WTC11 (cell line): ENCODE results near the gene NEDD4L. TPM values are rescaled to one million over a fixed set of nuclear protein-coding genes. Genes with fewer than 3 reads are reported as not detected.

Experiments used
- ATAC-seq: fragments of 200-7000 bp; cut with Tn5 transposase; 2 replicates; pipeline ENCODE4 v1.10.0; 2021; ENCODE audit warnings: mild to moderate bottlenecking, moderate library complexity
- CTCF ChIA-PET: fragments of 300-600 bp; sonication (Branson Sonifier 250); formaldehyde crosslinking; loops from one replicate; lab custom pipeline; 2021; ENCODE audit warnings: antibody characterized with exemption; lab: Charles Lee
- POLR2A ChIA-PET: fragments of 350-600 bp; sonication (Branson Sonifier 250); formaldehyde crosslinking; loops from one replicate; lab custom pipeline; 2021; ENCODE audit warnings: antibody characterized with exemption; lab: Charles Lee
- DNase-seq: peaks from one replicate; pipeline ENCODE4 v3.0.0; 2021; ENCODE audit warnings: low spot score
- H3K27ac Mint-ChIP-seq: 2 replicates; pipeline ENCODE4 v1.8.0; 2021; ENCODE audit warnings: mixed read lengths
- H3K27me3 Mint-ChIP-seq: 2 replicates; pipeline ENCODE4 v1.8.0; 2021; ENCODE audit warnings: low read depth, mild to moderate bottlenecking, moderate library complexity, mixed read lengths
- H3K36me3 Mint-ChIP-seq: 2 replicates; pipeline ENCODE4 v1.8.0; 2021; ENCODE audit warnings: mixed read lengths
- H3K4me1 Mint-ChIP-seq: 2 replicates; pipeline ENCODE4 v1.8.0; 2022; ENCODE audit warnings: mixed read lengths
- H3K4me3 Mint-ChIP-seq: 2 replicates; pipeline ENCODE4 v1.8.0; 2021; ENCODE audit warnings: mild to moderate bottlenecking, moderate library complexity, mixed read lengths
- H3K9me3 Mint-ChIP-seq: 2 replicates; pipeline ENCODE4 v1.8.0; 2021; ENCODE audit warnings: mixed read lengths
- ATF1 ChIP-seq: sonication (generic); formaldehyde crosslinking; IDR thresholded peaks from 2 replicates; pipeline ENCODE4 v1.8.1; 2023; ENCODE audit warnings: mild to moderate bottlenecking, moderate library complexity, missing genetic modification reagents
- ESRRA ChIP-seq: sonication (generic); formaldehyde crosslinking; IDR thresholded peaks from 2 replicates; pipeline ENCODE4 v1.8.1; 2022; ENCODE audit warnings: mild to moderate bottlenecking, missing genetic modification reagents, borderline replicate concordance
- FOXJ3 ChIP-seq: sonication (generic); formaldehyde crosslinking; IDR thresholded peaks from 2 replicates; pipeline ENCODE4 v1.9.0; 2021; ENCODE audit warnings: missing genetic modification reagents, mild to moderate bottlenecking, borderline replicate concordance
- FOXK1 ChIP-seq: sonication (generic); formaldehyde crosslinking; IDR thresholded peaks from 2 replicates; pipeline ENCODE4 v1.8.0; 2022; ENCODE audit warnings: mild to moderate bottlenecking, moderate library complexity, missing genetic modification reagents
- IRF1 ChIP-seq: sonication (generic); formaldehyde crosslinking; IDR thresholded peaks from 2 replicates; pipeline ENCODE4 v1.8.0; 2023; ENCODE audit warnings: missing genetic modification reagents
- JAZF1 ChIP-seq: fragments of 250-450 bp; sonication (Bioruptor Pico); IDR thresholded peaks from 2 replicates; pipeline ENCODE4 v1.9.0; 2021; ENCODE audit warnings: moderate library complexity, mild to moderate bottlenecking, inconsistent platforms
- NFYB ChIP-seq: sonication (generic); formaldehyde crosslinking; conservative IDR thresholded peaks from 2 replicates; pipeline ENCODE4 v1.8.0; 2022; ENCODE audit warnings: low read depth, missing genetic modification reagents
- NR3C1 ChIP-seq: sonication (generic); formaldehyde crosslinking; conservative IDR thresholded peaks from 2 replicates; pipeline ENCODE4 v1.8.1; 2023; ENCODE audit warnings: low read depth, mild to moderate bottlenecking, missing genetic modification reagents
- OVOL2 ChIP-seq: fragments of 250-450 bp; sonication (Bioruptor Pico); IDR thresholded peaks from 2 replicates; pipeline ENCODE4 v1.9.0; 2021; ENCODE audit warnings: mild to moderate bottlenecking, borderline replicate concordance
- SOX15 ChIP-seq: fragments of 250-450 bp; sonication (Bioruptor Pico); IDR thresholded peaks from 2 replicates; pipeline ENCODE4 v1.9.0; 2021; ENCODE audit warnings: mild to moderate bottlenecking
- ZNF121 ChIP-seq: sonication (generic); formaldehyde crosslinking; IDR thresholded peaks from 2 replicates; pipeline ENCODE4 v1.8.0; 2023; ENCODE audit warnings: missing genetic modification reagents
- ZNF671 ChIP-seq: fragments of 250-450 bp; sonication (Bioruptor Pico); IDR thresholded peaks from 2 replicates; pipeline ENCODE4 v1.8.0; 2021; ENCODE audit warnings: mild to moderate bottlenecking
- total RNA-seq: library from RNA; stranded (reverse); gene quantifications from 3 replicates; pipeline ENCODE4 v1.2.3, GENCODE V29; 2021
- TF ChIP-seq, protein P1 (sequence below): sonication (generic); formaldehyde crosslinking; IDR thresholded peaks from 2 replicates; pipeline ENCODE4 v1.8.0; 2023; ENCODE audit warnings: mild to moderate bottlenecking, missing genetic modification reagents
- TF ChIP-seq, protein P2 (sequence below): sonication (generic); formaldehyde crosslinking; IDR thresholded peaks from 2 replicates; pipeline ENCODE4 v1.8.0; 2022; ENCODE audit warnings: mild to moderate bottlenecking, missing genetic modification reagents
- TF ChIP-seq, protein P3 (sequence below): sonication (generic); formaldehyde crosslinking; IDR thresholded peaks from 2 replicates; pipeline ENCODE4 v1.8.1; 2022; ENCODE audit warnings: low read depth, missing genetic modification reagents, borderline replicate concordance
- TF ChIP-seq, protein P4 (sequence below): fragments of 250-450 bp; sonication (Bioruptor Pico); IDR thresholded peaks from 2 replicates; pipeline ENCODE4 v1.9.0; 2021; ENCODE audit warnings: mild to moderate bottlenecking
- TF ChIP-seq, protein P5 (sequence below): fragments of 200-600 bp; IDR thresholded peaks from 2 replicates; pipeline ENCODE4 v1.8.0; 2022; ENCODE audit warnings: antibody characterized with exemption
- TF ChIP-seq, protein P6 (sequence below): sonication (generic); formaldehyde crosslinking; conservative IDR thresholded peaks from 2 replicates; pipeline ENCODE4 v1.8.1; 2022; ENCODE audit warnings: mild to moderate bottlenecking, missing genetic modification reagents

NEDD4L gene
- total RNA-seq, 1 experiment from 2014 or later = 88.0 TPM

GRCh38 chr18:58095222-58095621 is 51.2 kb downstream of the NEDD4L start:
- peak; percentile 47 for ATAC-seq
- H3K27me3 Mint-ChIP-seq = no peaks in the 10 kb centered on the region
- CTCF ChIA-PET = interaction anchor here (1.2 to 1.9 kb wide), 4 partner anchors 10 to 52 kb away, joined by 3 to 8 read pairs (median 4); partner anchors contain the start of gene NEDD4L
- no peaks in the 10 kb centered on the region for H3K9me3 Mint-ChIP-seq
- H3K4me1 Mint-ChIP-seq = peaks cover 84% of the 10 kb centered on the region
- TF ChIP-seq, protein P1, sequence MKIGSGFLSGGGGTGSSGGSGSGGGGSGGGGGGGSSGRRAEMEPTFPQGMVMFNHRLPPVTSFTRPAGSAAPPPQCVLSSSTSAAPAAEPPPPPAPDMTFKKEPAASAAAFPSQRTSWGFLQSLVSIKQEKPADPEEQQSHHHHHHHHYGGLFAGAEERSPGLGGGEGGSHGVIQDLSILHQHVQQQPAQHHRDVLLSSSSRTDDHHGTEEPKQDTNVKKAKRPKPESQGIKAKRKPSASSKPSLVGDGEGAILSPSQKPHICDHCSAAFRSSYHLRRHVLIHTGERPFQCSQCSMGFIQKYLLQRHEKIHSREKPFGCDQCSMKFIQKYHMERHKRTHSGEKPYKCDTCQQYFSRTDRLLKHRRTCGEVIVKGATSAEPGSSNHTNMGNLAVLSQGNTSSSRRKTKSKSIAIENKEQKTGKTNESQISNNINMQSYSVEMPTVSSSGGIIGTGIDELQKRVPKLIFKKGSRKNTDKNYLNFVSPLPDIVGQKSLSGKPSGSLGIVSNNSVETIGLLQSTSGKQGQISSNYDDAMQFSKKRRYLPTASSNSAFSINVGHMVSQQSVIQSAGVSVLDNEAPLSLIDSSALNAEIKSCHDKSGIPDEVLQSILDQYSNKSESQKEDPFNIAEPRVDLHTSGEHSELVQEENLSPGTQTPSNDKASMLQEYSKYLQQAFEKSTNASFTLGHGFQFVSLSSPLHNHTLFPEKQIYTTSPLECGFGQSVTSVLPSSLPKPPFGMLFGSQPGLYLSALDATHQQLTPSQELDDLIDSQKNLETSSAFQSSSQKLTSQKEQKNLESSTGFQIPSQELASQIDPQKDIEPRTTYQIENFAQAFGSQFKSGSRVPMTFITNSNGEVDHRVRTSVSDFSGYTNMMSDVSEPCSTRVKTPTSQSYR (CRISPR knock-in tag) = no peak
- no peak for TF ChIP-seq NR3C1
- TF ChIP-seq NFYB (CRISPR knock-in tag) = no peak
- no peak for TF ChIP-seq FOXK1 (CRISPR knock-in tag)
- no peak for TF ChIP-seq FOXJ3 (CRISPR knock-in tag)
- TF ChIP-seq, protein P2, sequence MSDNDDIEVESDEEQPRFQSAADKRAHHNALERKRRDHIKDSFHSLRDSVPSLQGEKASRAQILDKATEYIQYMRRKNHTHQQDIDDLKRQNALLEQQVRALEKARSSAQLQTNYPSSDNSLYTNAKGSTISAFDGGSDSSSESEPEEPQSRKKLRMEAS (CRISPR knock-in tag) = no peak
- no peak for TF ChIP-seq ATF1 (CRISPR knock-in tag)
- TF ChIP-seq, protein P3, sequence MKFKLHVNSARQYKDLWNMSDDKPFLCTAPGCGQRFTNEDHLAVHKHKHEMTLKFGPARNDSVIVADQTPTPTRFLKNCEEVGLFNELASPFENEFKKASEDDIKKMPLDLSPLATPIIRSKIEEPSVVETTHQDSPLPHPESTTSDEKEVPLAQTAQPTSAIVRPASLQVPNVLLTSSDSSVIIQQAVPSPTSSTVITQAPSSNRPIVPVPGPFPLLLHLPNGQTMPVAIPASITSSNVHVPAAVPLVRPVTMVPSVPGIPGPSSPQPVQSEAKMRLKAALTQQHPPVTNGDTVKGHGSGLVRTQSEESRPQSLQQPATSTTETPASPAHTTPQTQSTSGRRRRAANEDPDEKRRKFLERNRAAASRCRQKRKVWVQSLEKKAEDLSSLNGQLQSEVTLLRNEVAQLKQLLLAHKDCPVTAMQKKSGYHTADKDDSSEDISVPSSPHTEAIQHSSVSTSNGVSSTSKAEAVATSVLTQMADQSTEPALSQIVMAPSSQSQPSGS (CRISPR knock-in tag) = no peak
- TF ChIP-seq OVOL2 (CRISPR knock-in tag) = no peak
- TF ChIP-seq, protein P4, sequence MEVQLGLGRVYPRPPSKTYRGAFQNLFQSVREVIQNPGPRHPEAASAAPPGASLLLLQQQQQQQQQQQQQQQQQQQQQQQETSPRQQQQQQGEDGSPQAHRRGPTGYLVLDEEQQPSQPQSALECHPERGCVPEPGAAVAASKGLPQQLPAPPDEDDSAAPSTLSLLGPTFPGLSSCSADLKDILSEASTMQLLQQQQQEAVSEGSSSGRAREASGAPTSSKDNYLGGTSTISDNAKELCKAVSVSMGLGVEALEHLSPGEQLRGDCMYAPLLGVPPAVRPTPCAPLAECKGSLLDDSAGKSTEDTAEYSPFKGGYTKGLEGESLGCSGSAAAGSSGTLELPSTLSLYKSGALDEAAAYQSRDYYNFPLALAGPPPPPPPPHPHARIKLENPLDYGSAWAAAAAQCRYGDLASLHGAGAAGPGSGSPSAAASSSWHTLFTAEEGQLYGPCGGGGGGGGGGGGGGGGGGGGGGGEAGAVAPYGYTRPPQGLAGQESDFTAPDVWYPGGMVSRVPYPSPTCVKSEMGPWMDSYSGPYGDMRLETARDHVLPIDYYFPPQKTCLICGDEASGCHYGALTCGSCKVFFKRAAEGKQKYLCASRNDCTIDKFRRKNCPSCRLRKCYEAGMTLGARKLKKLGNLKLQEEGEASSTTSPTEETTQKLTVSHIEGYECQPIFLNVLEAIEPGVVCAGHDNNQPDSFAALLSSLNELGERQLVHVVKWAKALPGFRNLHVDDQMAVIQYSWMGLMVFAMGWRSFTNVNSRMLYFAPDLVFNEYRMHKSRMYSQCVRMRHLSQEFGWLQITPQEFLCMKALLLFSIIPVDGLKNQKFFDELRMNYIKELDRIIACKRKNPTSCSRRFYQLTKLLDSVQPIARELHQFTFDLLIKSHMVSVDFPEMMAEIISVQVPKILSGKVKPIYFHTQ = no peak
- TF ChIP-seq ESRRA (CRISPR knock-in tag) = no peak
- no peak for TF ChIP-seq SOX15
- TF ChIP-seq ZNF671 (CRISPR knock-in tag) = no peak
- TF ChIP-seq, protein P5, sequence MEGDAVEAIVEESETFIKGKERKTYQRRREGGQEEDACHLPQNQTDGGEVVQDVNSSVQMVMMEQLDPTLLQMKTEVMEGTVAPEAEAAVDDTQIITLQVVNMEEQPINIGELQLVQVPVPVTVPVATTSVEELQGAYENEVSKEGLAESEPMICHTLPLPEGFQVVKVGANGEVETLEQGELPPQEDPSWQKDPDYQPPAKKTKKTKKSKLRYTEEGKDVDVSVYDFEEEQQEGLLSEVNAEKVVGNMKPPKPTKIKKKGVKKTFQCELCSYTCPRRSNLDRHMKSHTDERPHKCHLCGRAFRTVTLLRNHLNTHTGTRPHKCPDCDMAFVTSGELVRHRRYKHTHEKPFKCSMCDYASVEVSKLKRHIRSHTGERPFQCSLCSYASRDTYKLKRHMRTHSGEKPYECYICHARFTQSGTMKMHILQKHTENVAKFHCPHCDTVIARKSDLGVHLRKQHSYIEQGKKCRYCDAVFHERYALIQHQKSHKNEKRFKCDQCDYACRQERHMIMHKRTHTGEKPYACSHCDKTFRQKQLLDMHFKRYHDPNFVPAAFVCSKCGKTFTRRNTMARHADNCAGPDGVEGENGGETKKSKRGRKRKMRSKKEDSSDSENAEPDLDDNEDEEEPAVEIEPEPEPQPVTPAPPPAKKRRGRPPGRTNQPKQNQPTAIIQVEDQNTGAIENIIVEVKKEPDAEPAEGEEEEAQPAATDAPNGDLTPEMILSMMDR = no peak
- no peak for TF ChIP-seq JAZF1
- no peak for TF ChIP-seq ZNF121
- no peak for TF ChIP-seq IRF1 (CRISPR knock-in tag)
- TF ChIP-seq, protein P6, sequence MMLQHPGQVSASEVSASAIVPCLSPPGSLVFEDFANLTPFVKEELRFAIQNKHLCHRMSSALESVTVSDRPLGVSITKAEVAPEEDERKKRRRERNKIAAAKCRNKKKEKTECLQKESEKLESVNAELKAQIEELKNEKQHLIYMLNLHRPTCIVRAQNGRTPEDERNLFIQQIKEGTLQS (CRISPR knock-in tag) = no peak
- no peak overlapping the region for H3K4me3 Mint-ChIP-seq
- POLR2A ChIA-PET = interaction anchor here (0.8 kb wide), 1 partner anchor 11 kb away, joined by 3 read pairs; no protein-coding TSS in a partner anchor
- peak; percentile 23 for DNase-seq
- H3K36me3 Mint-ChIP-seq = 0 out of 2 replicates have a peak, but pooled peaks cover under 1% of the 10 kb centered on the region
- H3K27ac Mint-ChIP-seq = peak overlapping the region; percentile 76
